VCaP (cell line): ENCODE measurements around the gene LIPT1.

ENCODE experiments used
- H3K27ac ChIP-seq: fragments of 450-650 bp; 2 replicates; pipeline ENCODE4 v1.5.1; 2017
- CTCF ChIP-seq: fragments of 450-650 bp; conservative IDR thresholded peaks from 2 replicates; pipeline ENCODE4 v1.5.1; 2017; ENCODE audit warnings: mild to moderate bottlenecking, moderate library complexity

LIPT1 gene

DNA sequence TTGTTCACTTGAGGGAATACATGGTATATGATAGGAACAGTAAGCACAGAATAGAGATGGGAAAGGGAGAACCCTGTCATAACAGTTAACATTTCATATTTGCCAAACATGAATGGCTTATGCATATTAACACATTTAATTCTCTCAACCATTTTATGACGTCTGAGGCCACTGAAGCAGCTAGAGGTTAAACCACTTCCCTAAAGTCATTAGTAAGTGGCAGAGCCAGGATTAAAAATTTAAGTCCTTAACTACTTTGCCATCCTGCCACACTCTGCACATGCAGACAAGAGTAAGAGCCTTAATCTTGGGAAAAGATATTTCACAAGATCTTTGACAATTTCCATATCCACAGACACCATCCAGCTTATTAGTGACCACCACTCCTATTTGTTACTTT, 2.1 kb downstream of the LIPT1 start:
- no peak for TF ChIP-seq CTCF
- peak overlapping the region; percentile 64 for H3K27ac ChIP-seq

GRCh38 chr2:99158599-99158998, 3.8 kb downstream of the LIPT1 start:
- H3K27ac ChIP-seq = peak overlapping the region; percentile 64; the same call in 1 of the 2 replicates
- no peak for TF ChIP-seq CTCF

GRCh38 chr2:99159594-99159993, 4.8 kb downstream of the LIPT1 start:
- no peak for TF ChIP-seq CTCF
- H3K27ac ChIP-seq = no peak overlapping the region

DNA sequence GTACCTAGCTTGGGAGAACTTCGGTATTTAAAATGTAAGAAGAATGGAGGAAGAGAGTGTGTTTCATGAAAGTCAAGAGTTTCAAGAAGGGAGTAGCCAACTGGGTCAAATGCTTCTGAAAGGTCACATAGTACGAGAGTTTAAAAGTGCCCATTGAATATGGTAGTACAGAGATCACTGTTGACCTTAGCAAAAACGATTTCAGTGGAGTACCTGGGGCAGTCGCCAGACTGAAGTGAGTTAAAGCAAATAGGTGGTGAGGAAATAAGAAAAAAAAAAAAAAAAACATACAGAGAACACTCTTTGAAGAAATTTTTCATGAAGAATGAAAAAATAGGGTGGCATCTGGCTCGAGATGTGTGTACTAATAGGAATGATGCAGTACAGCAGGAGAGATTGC, 11.5 kb downstream of the LIPT1 start:
- TF ChIP-seq CTCF = no peak

GRCh38 chr2:99169534-99169933, 14.8 kb downstream of the LIPT1 start:
- no peak overlapping the region for H3K27ac ChIP-seq
- TF ChIP-seq CTCF = no peak

More for the DNA sequence above, 11.5 kb downstream of the LIPT1 start:
- no peak overlapping the region for H3K27ac ChIP-seq

DNA sequence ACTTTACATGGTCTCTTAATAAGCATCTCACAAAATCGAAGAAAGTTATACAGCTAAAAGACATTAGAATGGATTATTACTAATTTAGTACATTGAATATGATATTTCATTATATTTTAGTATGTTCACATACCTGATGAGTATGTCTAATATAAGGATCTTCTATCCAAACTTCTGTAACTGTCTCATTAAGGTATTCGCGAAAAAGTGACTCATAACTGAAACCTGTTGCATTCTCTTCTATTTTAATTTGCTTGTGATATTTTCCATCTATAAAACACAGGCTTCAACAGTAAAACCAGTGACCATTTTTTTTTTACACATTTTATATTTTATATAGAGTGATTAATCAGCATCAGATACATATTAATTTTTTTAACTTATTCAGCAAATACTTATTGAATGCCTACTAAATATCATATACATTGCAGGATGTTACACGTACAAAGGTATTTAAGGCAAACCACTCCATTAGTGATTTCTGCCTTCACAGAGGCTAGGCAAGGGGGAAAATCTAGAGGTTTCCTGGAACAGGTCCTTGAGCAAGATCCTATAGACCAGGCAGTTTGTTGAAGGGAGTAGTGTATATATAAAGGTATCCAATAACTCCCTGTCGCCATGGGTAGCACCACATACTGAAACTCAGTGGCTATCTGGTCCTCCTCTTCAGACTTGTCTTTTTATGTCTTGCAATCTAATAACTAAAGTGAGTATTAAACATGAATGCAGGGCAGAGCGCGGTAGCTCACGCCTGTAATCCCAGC, 16.8 kb downstream of the LIPT1 start:
- TF ChIP-seq CTCF = no peak
- H3K27ac ChIP-seq = no peak overlapping the region

- peak within 1 kb of the TSS; percentile 80 for H3K27ac ChIP-seq
- no peak for TF ChIP-seq CTCF
Observed at GRCh38 chr2:99180755-99181623, 26.2 kb downstream of the LIPT1 start, which contains the start of the genes MITD1 and MRPL30. MITD1 (minus strand) TSS chr2:99181058; CDS start chr2:99180981, 77 bp downstream. MRPL30 (plus strand) TSS chr2:99181184; CDS start chr2:99186204, 5,020 bp downstream.
